ENCODE measurements around the gene CHDH. TPM values are rescaled to one million over a fixed set of nuclear protein-coding genes. Genes with fewer than 3 reads are reported as not detected.

The CHDH gene
- total RNA-seq, 2 experiments from 2014 or later, result 0.31 to 0.60 TPM

GRCh38 chr3:53775018-53775417 lies 71.2 kb downstream of the CHDH start:
- intact Hi-C loops (cut with DNase I, micrococcal nuclease), result no loop called here
- Mint-ChIP-seq H3K4me3 (no peak overlapping the region), H3K27me3 (peaks cover 15% of the 10 kb centered on the region), H3K27ac (no peak overlapping the region), H3K9me3 (no peaks in the 10 kb centered on the region), H3K36me3 (ENCODE audit: low read depth) (no peaks in the 10 kb centered on the region), H3K4me1 (ENCODE audit: low read depth) (no peaks in the 10 kb centered on the region)
- no peak for ATAC-seq (ENCODE audit: poor library complexity)
- Histone ChIP-seq H3K36me3 (ENCODE audit: insufficient read depth, low read length) (no peaks in the 10 kb centered on the region), H3K27ac (ENCODE audit: low read depth in 1 of 2, low read length in 2 of 2) (no peak overlapping the region), H3K4me1 (ENCODE audit: insufficient read depth, low read length) (no peaks in the 10 kb centered on the region), H3K27me3 (ENCODE audit: control insufficient read depth in 1 of 2, insufficient read depth in 2 of 2, low read length in 2 of 2) (no peaks in the 10 kb centered on the region), H3K9me3 (ENCODE audit: control insufficient read depth in 1 of 2, insufficient read depth in 1 of 2, low read length in 2 of 2) (no peaks in the 10 kb centered on the region), H3K4me3 (ENCODE audit: low read length) (no peak overlapping the region)
- CTCF ChIA-PET, result no interaction called here
- POLR2A ChIA-PET, result no interaction called here
- TF ChIP-seq CTCF (IDR thresholded peaks at IDR 0.05), result no peak
- no peak for DNase-seq

GRCh38 chr3:53774414-53774813 lies 71.8 kb downstream of the CHDH start:
- intact Hi-C loops (cut with DNase I, micrococcal nuclease), result no loop called here

GRCh38 chr3:53773611-53774368 lies 72.4 kb downstream of the CHDH start:
- H3K27ac Mint-ChIP-seq, result no peak overlapping the region
- no peaks in the 10 kb centered on the region for H3K4me1 ChIP-seq (ENCODE audit: insufficient read depth, low read length)
- H3K4me3 ChIP-seq (ENCODE audit: low read length), result no peak overlapping the region
- no peak overlapping the region for H3K27ac ChIP-seq (ENCODE audit: low read depth in 1 of 2, low read length in 2 of 2)
- H3K36me3 ChIP-seq (ENCODE audit: insufficient read depth, low read length), result no peaks in the 10 kb centered on the region
- no peak for TF ChIP-seq CTCF (IDR thresholded peaks at IDR 0.05)
- H3K27me3 ChIP-seq (ENCODE audit: control insufficient read depth in 1 of 2, insufficient read depth in 2 of 2, low read length in 2 of 2), result peaks cover 0 to 4% of the 10 kb centered on the region in 2 experiments
- CTCF ChIA-PET, result no interaction called here
- H3K9me3 Mint-ChIP-seq, result no peaks in the 10 kb centered on the region
- no peaks in the 10 kb centered on the region for H3K9me3 ChIP-seq (ENCODE audit: control insufficient read depth in 1 of 2, insufficient read depth in 1 of 2, low read length in 2 of 2)
- no peaks in the 10 kb centered on the region for H3K36me3 Mint-ChIP-seq (ENCODE audit: low read depth)
- intact Hi-C loops (cut with DNase I, micrococcal nuclease), result no loop called here
- ATAC-seq (ENCODE audit: poor library complexity), result no peak
- H3K4me1 Mint-ChIP-seq (ENCODE audit: low read depth), result no peaks in the 10 kb centered on the region
- H3K4me3 Mint-ChIP-seq, result no peak overlapping the region
- POLR2A ChIA-PET, result no interaction called here
- DNase-seq, result no peak
- H3K27me3 Mint-ChIP-seq, result peaks cover 18% of the 10 kb centered on the region

More at GRCh38 chr3:53774414-53774813, 71.8 kb downstream of the CHDH start:
- Histone ChIP-seq H3K4me1 (ENCODE audit: insufficient read depth, low read length) (no peaks in the 10 kb centered on the region), H3K9me3 (ENCODE audit: control insufficient read depth in 1 of 2, insufficient read depth in 1 of 2, low read length in 2 of 2) (no peaks in the 10 kb centered on the region), H3K27me3 (ENCODE audit: control insufficient read depth in 1 of 2, insufficient read depth in 2 of 2, low read length in 2 of 2) (peaks cover 0 to under 1% of the 10 kb centered on the region in 2 experiments), H3K4me3 (ENCODE audit: low read length) (no peak overlapping the region), H3K27ac (ENCODE audit: low read depth in 1 of 2, low read length in 2 of 2) (no peak overlapping the region), H3K36me3 (ENCODE audit: insufficient read depth, low read length) (no peaks in the 10 kb centered on the region)
- ATAC-seq (ENCODE audit: poor library complexity) (no peak), DNase-seq (no peak)
- Mint-ChIP-seq H3K27me3 (peaks cover 18% of the 10 kb centered on the region), H3K4me3 (no peak overlapping the region), H3K36me3 (ENCODE audit: low read depth) (no peaks in the 10 kb centered on the region), H3K27ac (no peak overlapping the region), H3K9me3 (no peaks in the 10 kb centered on the region), H3K4me1 (ENCODE audit: low read depth) (no peaks in the 10 kb centered on the region)
- ChIA-PET CTCF (no interaction called here), POLR2A (no interaction called here)
- no peak for TF ChIP-seq CTCF (IDR thresholded peaks at IDR 0.05)

All from CD4-positive, alpha-beta T cell (primary cell).